Smooth muscle cell (in vitro differentiated cells): ENCODE data around the gene CBR4. TPM values are rescaled to one million over a fixed set of nuclear protein-coding genes. Genes with fewer than 3 reads are reported as not detected.

Experiments
- DNase-seq: peaks from one replicate; lab custom pipeline; 2025; ENCODE audit not compliant: unreplicated experiment; lab: John Stamatoyannopoulos, UW
- H2AFZ ChIP-seq: fragments of 200-600 bp; sonication (generic); 2 replicates; pipeline ENCODE4 v1.6.0; 2016; ENCODE audit warnings: antibody characterized with exemption, low read depth, mild to moderate bottlenecking
- H3F3A ChIP-seq: fragments of 200-600 bp; sonication (generic); 2 replicates; pipeline ENCODE4 v1.6.0; 2017; ENCODE audit warnings: antibody characterized with exemption, low read depth
- H3K27ac ChIP-seq: fragments of 200-600 bp; sonication (generic); 2 replicates; pipeline ENCODE4 v1.5.1; 2016; ENCODE audit warnings: low read depth, mild to moderate bottlenecking
- H3K27me3 ChIP-seq: fragments of 200-600 bp; sonication (generic); 2 replicates; pipeline ENCODE4 v1.6.1; 2016; ENCODE audit warnings: low read depth, mild to moderate bottlenecking
- H3K36me3 ChIP-seq: fragments of 200-600 bp; sonication (generic); 2 replicates; pipeline ENCODE4 v1.5.1; 2016; ENCODE audit warnings: low read depth
- H3K4me1 ChIP-seq: fragments of 200-600 bp; sonication (generic); 2 replicates; pipeline ENCODE4 v1.5.1; 2016; ENCODE audit warnings: low read depth
- H3K4me2 ChIP-seq: fragments of 200-600 bp; sonication (generic); 2 replicates; pipeline ENCODE4 v1.6.0; 2016; ENCODE audit warnings: mild to moderate bottlenecking
- H3K4me3 ChIP-seq: fragments of 200-600 bp; sonication (generic); 2 replicates; pipeline ENCODE4 v1.5.1; 2016; ENCODE audit warnings: mild to moderate bottlenecking
- H3K79me2 ChIP-seq: fragments of 200-600 bp; sonication (generic); 2 replicates; pipeline ENCODE4 v1.6.0; 2016; ENCODE audit warnings: low read depth, mild to moderate bottlenecking
- H3K9ac ChIP-seq: fragments of 200-600 bp; sonication (generic); 2 replicates; pipeline ENCODE4 v1.6.0; 2016; ENCODE audit warnings: low read depth
- H3K9me3 ChIP-seq: fragments of 200-600 bp; sonication (generic); replicated peaks from 2 replicates; pipeline ENCODE4 v1.5.1; 2016; ENCODE audit warnings: low read depth
- H4K20me1 ChIP-seq: fragments of 200-600 bp; sonication (generic); 2 replicates; pipeline ENCODE4 v1.6.0; 2016; ENCODE audit warnings: low read depth
- whole genome bisulfite sequencing: methylation state at CpG from one replicate; pipeline ENCODE4 v1.1.7; 2016; ENCODE audit warnings: low lambda C conversion rate; 5-methylcytosine and 5-hydroxymethylcytosine counted together
- polyA plus RNA-seq: library from polyadenylated mRNA; unstranded; fragments of >200 nt; fragmentation: Nextera tagmentation; extraction: Ambion mirVana; gene quantifications from 2 replicates; pipeline ENCODE4 v1.2.1, GENCODE V29; 2016
- total RNA-seq: library from RNA; depleted of rRNA; stranded (reverse); fragments of >200 nt; gene quantifications from 2 replicates; pipeline ENCODE4 v1.2.3, GENCODE V29; 2014
- TF ChIP-seq, protein P1 (sequence below): fragments of 200-600 bp; sonication (generic); IDR thresholded peaks from 2 replicates; pipeline ENCODE4 v1.5.1; 2017; ENCODE audit warnings: borderline replicate concordance, mild to moderate bottlenecking, antibody characterized with exemption; ENCODE audit not compliant: insufficient read depth, poor library complexity, severe bottlenecking

CBR4 gene
- total and polyA plus RNA-seq, 2 experiments from 2014 or later = 7.6 to 14.5 TPM

DNA sequence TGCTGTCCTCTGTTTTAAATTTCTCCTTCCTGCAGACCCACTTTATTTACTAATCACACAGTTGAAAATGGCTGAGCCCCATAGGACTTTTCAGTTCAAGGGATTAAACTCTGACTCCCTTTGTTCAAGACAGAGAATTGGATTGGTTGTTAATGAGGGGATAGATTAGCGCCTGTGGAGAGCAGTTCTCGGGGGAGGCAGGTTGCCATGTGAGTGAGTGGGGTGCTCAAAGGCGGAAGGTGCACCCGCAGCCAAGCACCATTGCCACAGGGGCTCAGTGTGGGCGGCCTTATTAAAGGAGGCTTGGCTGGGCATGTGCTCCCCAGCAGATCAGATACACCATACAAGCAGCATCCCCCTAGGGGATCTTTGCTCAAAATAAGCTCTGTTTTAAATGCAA is 7.9 kb upstream of the CBR4 start:
- Histone ChIP-seq H3K9me3 (no peaks in the 10 kb centered on the region), H3K4me3 (no peak overlapping the region), H2AFZ (no peak overlapping the region), H3K27ac (no peak overlapping the region), H3K36me3 (no peaks in the 10 kb centered on the region), H3F3A (no peaks in the 10 kb centered on the region), H3K4me1 (peaks cover 7% of the 10 kb centered on the region), H3K79me2 (no peaks in the 10 kb centered on the region), H3K4me2 (no peak overlapping the region), H3K9ac (no peak overlapping the region), H4K20me1 (no peaks in the 10 kb centered on the region), H3K27me3 (no peaks in the 10 kb centered on the region)
- TF ChIP-seq, protein P1, sequence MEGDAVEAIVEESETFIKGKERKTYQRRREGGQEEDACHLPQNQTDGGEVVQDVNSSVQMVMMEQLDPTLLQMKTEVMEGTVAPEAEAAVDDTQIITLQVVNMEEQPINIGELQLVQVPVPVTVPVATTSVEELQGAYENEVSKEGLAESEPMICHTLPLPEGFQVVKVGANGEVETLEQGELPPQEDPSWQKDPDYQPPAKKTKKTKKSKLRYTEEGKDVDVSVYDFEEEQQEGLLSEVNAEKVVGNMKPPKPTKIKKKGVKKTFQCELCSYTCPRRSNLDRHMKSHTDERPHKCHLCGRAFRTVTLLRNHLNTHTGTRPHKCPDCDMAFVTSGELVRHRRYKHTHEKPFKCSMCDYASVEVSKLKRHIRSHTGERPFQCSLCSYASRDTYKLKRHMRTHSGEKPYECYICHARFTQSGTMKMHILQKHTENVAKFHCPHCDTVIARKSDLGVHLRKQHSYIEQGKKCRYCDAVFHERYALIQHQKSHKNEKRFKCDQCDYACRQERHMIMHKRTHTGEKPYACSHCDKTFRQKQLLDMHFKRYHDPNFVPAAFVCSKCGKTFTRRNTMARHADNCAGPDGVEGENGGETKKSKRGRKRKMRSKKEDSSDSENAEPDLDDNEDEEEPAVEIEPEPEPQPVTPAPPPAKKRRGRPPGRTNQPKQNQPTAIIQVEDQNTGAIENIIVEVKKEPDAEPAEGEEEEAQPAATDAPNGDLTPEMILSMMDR = no peak
- 73% methylated on average over 5 of the region's 5 CpGs for WGBS
- DNase-seq = no peak

DNA sequence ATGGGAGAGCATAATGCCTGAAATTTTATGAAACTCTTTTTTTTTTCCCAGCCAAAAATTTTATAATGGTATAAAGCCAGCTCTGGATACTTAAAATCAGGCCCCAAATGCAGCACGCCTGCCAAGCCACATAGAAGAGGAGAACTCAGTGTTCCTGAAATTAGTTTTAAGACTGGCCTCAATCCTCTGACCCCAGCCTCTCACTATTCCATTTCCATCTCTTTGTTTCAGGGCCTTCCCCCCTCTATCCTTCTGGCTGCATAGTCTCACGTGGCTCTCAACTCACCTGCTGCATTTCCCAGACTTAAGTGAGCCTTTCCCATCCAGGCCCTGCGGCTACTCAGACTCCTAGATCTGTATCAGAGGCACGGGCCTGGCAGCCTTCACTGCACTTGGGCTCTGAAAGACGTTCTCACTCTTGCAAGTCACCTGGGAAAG is 5.2 kb upstream of the CBR4 start:
- no peak overlapping the region for H3K4me3 ChIP-seq
- no peak overlapping the region for H3K9ac ChIP-seq
- no peaks in the 10 kb centered on the region for H3F3A ChIP-seq
- H3K4me1 ChIP-seq = peaks cover 7% of the 10 kb centered on the region
- H3K79me2 ChIP-seq = no peaks in the 10 kb centered on the region
- no peak overlapping the region for H3K27ac ChIP-seq
- H3K4me2 ChIP-seq = no peak overlapping the region
- WGBS = 45% methylated on average over 5 of the region's 5 CpGs
- no peaks in the 10 kb centered on the region for H3K9me3 ChIP-seq
- TF ChIP-seq, protein P1 = no peak
- H3K27me3 ChIP-seq = no peaks in the 10 kb centered on the region
- DNase-seq = no peak
- no peaks in the 10 kb centered on the region for H4K20me1 ChIP-seq
- H2AFZ ChIP-seq = no peak overlapping the region
- H3K36me3 ChIP-seq = no peaks in the 10 kb centered on the region

DNA sequence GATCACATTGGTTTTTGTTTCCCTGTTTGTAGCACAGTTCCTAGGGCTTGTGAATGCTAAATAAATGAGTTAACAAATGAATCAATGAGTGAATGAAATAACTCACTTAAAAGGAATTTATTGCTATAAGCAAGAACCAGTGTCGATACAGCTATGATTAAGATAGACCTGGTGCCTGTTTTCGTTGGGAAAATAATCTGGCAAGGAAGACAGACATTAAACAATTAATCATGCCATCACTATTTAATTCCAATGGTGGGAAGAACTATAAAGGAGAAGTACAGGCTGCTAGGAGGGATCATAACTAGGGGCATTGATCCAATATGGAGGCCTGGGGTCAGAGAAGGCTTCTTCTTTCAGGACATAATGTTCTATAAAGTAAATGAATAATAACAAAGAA is 4.5 kb upstream of the CBR4 start:
- Histone ChIP-seq H3K79me2 (no peaks in the 10 kb centered on the region), H3K4me2 (no peak overlapping the region), H2AFZ (no peak overlapping the region), H3K27me3 (no peaks in the 10 kb centered on the region), H3K4me3 (no peak overlapping the region), H3K27ac (no peak overlapping the region), H3K9me3 (no peaks in the 10 kb centered on the region), H3F3A (no peaks in the 10 kb centered on the region), H3K36me3 (no peaks in the 10 kb centered on the region), H4K20me1 (no peaks in the 10 kb centered on the region), H3K9ac (no peak overlapping the region), H3K4me1 (peaks cover 7% of the 10 kb centered on the region)
- TF ChIP-seq, protein P1 = no peak
- 70% methylated on average over 2 of the region's 2 CpGs for WGBS
- DNase-seq = no peak

DNA sequence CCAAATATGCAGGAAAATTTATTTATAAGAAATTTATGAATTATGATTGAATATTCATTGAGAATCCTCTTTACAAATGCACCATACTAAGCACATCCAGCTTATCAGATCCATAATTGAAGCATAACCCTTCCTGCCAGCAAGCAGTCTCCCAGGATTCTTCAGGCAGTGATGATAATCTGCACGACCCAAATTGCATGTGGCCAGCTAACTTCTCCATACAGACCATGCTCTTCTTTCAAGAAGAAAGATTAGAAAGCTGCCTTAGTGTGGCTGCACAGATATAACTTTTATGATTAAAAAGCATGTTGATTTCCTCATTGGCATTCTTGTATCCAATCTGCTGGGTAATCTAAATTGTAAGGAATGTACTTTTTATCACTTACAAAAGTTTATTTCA is 3.3 kb upstream of the CBR4 start:
- Histone ChIP-seq H3K4me3 (no peak overlapping the region), H4K20me1 (no peaks in the 10 kb centered on the region), H3K9me3 (no peaks in the 10 kb centered on the region), H3K4me1 (peaks cover 13% of the 10 kb centered on the region), H3K79me2 (peaks cover 12% of the 10 kb centered on the region), H3F3A (no peaks in the 10 kb centered on the region), H3K27ac (no peak overlapping the region), H3K4me2 (no peak overlapping the region), H2AFZ (no peak overlapping the region), H3K9ac (no peak overlapping the region), H3K27me3 (no peaks in the 10 kb centered on the region), H3K36me3 (no peaks in the 10 kb centered on the region)
- TF ChIP-seq, protein P1 = no peak
- 90% methylated on average over 1 of the region's 1 CpG for WGBS
- no peak for DNase-seq
